Cerebellar nuclear complex (tissue), 1 donor: Measurements from ENCODE around the gene LAMB2.

Source experiments
- DNase-seq, 2 experiments: peaks; one replicate each; lab custom pipeline; 2025; lab: John Stamatoyannopoulos, UW

LAMB2 gene

DNA sequence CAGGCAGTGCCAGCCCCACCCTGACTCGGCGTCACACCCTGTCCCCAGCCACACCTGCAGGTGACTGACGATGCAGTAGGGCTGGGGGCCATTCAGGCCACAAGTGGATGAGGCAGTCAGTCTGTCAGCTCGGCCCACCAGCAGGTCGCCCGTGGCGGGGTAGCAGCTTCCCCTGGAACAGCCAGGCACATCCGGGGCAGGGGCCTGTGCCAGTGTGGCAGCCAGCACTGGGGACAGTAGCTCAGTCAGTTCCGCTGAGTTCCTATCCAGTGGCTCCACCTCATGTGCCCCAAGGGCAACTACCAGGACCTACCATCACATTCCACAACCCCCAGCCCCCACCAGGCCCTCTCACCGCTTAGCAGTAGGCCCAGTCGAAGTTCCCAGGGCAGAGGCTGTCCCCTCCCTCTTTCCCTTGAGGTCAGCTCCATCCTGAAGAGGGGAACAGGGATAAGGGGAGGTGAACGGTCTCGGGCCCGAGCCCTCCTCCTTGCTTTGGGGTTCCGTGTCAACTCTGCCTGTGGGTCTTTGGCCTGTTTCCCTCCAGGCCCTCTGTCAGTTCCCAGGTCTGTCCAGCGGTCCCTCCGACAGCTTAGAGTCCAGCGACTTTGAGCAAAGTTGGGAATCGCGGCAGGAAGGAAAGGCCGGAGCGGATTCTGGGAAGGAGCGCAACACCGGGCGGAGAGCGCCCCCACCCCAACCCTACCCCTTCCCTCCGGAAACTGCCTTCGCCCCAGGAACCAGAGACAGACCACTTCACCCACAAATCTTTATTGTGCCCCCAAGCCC lies at the start of gene LAMB2:
Gene LAMB2, minus strand, starts transcription at position 614 of the 789 bp plus-strand sequence. Its CDS starts 183 bp downstream, at position 431.
- peak in 1 of 2 experiments; percentile 7 for DNase-seq

DNA sequence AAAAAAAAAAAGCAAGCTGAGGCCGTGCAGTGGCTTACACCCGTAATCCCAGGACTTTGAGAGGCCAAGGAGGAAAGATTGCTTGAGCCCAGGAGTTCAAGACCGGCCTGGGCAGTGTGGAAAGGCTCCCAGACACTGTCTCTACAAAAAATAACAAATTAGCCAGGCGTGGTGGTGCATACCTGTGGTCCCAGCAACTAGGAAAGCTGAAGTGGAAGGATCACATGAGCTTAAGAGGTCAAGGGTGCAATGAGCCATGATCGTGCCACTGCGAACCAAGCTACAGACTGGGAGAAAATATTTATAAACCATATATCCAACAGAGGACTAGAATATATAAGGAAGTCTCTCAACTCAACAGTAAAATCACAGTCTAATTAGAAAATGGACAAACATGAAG lies 48.5 kb upstream of the LAMB2 start:
- no peak for DNase-seq

GRCh38 chr3:49180116-49180515 lies 47.3 kb upstream of the LAMB2 start:
- no peak for DNase-seq

DNA sequence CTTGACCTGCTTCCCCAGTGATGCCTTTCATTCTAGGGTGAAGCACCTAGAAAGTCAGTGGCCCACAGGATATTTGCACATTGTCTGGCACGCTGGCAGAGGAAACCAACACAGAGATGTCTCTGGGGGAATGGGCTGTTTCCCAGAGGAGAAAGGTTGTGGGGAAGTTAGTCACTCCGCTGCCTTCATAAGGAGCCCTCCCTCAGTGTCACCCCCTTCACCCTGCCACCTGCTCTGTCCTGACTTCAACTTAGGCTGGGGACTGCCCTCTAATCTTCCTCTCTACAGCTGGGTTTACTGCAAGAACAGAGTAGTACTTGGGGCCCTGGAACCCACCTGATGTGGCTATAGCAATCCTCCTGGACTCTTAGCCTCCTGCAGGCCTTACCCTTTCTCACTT lies 44.2 kb upstream of the LAMB2 start:
- no peak for DNase-seq

DNA sequence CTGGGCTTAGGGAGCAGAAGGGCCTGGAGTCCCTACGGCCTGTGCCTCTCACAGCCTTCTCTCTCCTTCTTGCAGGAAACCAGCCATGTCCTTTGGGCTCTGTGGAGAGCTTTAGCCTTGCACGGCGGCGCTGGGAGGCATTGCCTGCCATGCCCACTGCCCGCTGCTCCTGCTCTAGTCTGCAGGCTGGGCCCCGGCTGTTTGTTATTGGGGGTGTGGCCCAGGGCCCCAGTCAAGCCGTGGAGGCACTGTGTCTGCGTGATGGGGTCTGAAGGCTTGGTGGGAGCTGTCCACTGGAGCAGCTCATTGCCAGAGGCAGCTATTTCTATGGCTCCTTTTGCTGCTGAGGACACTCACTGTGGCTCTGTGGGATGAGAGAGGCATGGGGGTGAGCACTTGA lies 42.7 kb upstream of the LAMB2 start:
- DNase-seq: no peak

GRCh38 chr3:49174397-49174985 lies 41.6 kb upstream of the LAMB2 start:
- DNase-seq: no peak

DNA sequence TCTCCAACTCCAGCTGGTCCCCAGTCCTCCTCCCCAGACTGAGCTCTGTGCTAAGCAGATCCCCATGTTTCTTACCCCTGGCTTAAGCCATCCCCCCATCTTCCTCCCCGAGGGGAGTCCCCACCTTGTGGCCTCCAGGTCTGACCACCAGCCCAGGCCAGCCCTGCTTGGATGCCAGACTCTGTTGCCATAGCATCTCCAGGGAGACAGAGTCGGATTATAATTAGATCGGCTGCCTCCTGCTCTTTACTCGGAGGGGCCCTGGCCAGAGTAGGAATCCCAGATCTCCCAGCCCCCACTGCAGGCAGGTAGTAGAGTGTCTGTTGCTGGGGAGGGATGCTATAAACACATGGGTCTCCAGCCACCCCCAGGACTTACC lies 40.9 kb upstream of the LAMB2 start:
- no peak for DNase-seq

- DNase-seq: no peak
These were observed 40.4 kb upstream of the LAMB2 start for GRCh38 chr3:49173116-49173791.

DNA sequence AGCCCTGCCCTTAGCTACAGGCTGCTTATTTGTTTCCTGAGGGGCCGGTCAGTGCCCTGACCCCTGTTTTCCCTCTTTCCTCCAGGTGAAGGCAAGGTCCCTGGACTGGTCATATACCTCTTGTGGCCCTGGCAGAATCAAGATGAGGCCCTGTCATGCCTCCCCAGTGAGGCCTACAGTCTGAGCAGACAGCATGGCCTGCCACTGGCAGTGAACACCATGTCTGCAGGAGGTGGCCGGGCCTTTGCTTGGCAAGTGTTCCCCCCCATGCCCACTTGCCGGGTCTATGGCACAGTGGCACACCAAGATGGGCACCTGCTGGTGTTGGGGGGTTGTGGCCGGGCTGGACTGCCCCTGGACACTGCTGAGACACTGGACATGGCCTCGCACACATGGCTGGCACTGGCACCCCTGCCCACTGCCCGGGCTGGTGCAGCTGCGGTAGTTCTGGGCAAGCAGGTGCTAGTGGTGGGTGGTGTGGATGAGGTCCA lies 39.7 kb upstream of the LAMB2 start:
- no peak for DNase-seq

DNA sequence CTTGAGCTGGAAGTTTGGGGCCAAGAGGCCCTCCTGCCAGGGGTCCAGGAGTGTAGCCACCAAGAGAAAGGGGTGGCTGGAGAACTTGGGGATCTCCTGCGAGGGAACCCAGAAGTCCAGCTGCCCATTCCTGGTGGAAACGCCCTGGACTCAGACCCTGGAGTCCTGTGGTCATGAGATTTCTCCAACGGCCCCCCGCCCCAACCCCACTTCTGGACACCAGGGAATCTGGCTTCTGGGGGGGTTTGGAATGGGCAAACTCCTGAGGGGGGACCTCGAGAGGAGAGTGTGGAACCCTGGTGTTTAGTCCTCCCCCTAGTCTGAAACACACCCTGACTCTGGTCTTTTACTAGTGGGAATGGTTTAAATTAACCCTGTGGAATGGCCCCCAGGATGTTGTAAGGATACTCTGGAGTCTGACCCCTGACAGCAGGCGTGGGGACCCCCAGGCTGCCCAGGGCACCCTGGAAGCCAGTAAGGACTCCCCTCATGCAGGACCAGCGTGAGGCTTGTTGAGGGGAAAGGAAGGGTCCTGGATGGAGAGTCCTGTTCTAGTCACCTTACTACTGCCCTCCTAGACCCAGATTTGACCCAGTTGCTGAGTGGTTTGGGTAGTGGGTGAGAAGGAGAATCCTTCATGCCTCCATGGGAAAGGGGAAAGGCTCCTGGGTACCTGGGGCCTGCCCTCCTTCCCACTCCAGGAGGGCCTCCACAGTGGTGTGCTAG lies 39.1 kb upstream of the LAMB2 start:
- no peak for DNase-seq

GRCh38 chr3:49171119-49171774 lies 38.4 kb upstream of the LAMB2 start, which contains the start of gene KLHDC8B:
Gene KLHDC8B (plus strand): TSS chr3:49171598. CDS start chr3:49172770, 1,172 bp downstream.
- DNase-seq: peak in 1 of 2 experiments; percentile 25

GRCh38 chr3:49170744-49171118 lies 37.9 kb upstream of the LAMB2 start:
- DNase-seq: no peak

DNA sequence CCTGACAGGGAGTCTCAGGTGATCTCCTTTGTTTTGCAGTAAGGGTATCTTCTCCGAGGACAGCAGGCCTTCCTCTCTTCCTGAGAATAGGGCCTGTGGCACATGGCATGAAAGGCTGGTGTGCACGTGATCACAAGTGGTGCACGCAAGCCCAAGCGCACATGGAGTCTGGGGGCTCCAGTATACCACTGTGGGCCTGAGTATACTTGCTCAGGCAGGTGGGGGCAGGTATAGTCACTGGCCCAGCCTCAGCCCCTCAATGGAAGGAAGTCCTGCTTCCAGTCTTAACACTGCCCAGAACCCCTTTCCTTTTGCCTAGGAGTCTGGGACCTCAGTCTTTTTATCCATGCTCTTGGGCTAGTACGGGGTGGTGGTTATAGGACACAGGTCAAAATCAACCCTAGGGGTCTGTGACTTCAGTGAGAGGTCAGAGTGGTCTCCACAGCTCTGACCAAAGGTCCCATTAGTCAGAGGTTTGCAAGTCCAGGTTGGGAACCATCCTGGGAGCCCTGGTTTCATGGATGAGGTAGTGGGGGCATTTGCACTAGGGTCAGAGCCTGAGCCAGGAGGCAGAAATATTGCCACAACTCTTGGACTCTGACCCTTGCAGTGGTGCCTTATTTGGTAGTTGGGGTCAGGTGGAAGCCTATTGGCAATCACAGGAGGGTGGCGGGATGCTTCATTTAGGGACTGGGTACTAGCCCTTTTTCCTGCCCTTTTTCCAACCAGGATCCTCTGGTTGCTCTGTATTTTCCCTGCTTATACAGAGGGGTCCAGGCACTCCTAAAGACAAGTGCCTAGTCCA lies 34.1 kb upstream of the LAMB2 start:
- DNase-seq: no peak

DNA sequence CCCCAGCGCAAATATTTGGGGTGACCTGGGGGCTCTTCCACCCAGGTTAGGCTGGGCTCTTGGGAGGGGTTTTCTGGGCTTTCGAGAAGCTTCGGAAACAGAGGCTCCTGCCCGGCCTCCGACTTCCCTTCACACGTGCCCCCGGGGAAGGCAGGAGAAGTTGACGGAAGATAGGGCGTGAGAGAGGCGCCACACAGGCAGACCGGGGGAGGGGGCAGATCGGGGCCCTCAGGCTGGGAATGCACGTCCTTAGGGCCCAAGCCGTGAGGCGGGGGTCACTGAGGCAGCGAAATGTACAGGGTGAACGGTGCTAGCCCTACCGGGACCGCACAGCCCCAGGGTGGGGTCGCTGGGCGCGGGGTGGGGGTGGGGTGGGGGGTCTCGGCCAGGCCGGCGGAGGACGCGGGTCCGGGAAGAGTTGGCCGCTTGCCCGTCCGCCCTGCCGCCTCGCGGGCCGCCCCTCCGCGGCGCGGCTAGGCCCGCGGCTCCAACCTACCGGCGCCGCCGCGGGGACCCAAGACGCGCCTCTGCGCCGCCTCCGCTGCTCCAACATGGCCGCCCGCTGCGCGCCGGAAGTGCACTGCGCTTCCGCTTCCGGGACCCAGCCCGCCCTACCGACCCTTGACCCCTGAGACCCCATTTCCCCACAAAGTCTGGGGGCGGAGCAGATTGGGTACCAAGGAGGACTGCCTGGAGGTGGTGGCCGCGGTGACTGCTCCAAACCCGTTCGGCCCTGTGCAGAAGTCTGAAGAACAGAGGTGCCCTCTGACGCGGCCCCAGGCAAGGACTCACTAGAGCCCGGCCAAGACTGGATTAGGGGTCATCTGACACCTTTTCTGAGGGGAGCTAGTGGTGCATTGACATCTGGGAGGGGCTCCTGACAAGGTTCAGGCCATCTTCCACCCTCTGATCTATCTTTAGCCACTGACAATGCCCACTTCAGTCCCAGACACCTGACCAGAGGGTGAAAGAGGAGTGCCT lies 33.2 kb upstream of the LAMB2 start, which contains the start of gene CCDC71:
Gene CCDC71, minus strand, starts transcription at position 561 of the 981 bp plus-strand sequence. CDS start 2,123 bp downstream, outside the sequence.
- DNase-seq: no peak

GRCh38 chr3:49164983-49165720 lies 32.3 kb upstream of the LAMB2 start:
- DNase-seq: no peak

DNA sequence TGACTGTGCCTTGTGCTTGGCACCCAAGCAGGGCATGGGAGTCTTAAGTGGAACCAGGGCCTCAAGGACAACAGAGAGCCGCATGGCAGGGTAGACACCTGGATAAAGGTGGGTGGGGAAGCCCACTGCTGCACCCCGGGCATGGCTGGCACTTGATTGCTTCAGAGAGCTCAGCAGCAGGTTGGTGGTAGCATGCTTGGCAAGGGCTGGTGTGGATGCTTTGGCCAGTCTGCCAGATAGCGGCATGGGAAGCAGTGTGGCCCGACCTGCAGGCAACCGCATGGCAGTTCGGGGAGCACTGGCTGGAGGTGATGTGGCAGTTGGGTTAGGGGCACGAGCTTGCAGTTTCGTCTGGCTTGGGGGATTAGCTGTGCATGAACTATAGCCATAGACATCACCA lies 30.8 kb upstream of the LAMB2 start:
- no peak for DNase-seq

GRCh38 chr3:49162751-49163419 lies 30.0 kb upstream of the LAMB2 start:
- no peak for DNase-seq
